HG02642 (cell line): Measurements from ENCODE around the gene SLC7A7.
"Not testable (repeated sequence)": the region's sequence is repeated elsewhere in the genome, so short reads cannot be mapped to it uniquely, and the experiment has no call there.

Experiments
- ATAC-seq: cut with Tn5 transposase; IDR thresholded peaks from one replicate; pipeline ENCODE4 v1.9.1; 2021; ENCODE audit warnings: mild to moderate bottlenecking; ENCODE audit not compliant: unreplicated experiment, poor library complexity

The SLC7A7 gene

DNA sequence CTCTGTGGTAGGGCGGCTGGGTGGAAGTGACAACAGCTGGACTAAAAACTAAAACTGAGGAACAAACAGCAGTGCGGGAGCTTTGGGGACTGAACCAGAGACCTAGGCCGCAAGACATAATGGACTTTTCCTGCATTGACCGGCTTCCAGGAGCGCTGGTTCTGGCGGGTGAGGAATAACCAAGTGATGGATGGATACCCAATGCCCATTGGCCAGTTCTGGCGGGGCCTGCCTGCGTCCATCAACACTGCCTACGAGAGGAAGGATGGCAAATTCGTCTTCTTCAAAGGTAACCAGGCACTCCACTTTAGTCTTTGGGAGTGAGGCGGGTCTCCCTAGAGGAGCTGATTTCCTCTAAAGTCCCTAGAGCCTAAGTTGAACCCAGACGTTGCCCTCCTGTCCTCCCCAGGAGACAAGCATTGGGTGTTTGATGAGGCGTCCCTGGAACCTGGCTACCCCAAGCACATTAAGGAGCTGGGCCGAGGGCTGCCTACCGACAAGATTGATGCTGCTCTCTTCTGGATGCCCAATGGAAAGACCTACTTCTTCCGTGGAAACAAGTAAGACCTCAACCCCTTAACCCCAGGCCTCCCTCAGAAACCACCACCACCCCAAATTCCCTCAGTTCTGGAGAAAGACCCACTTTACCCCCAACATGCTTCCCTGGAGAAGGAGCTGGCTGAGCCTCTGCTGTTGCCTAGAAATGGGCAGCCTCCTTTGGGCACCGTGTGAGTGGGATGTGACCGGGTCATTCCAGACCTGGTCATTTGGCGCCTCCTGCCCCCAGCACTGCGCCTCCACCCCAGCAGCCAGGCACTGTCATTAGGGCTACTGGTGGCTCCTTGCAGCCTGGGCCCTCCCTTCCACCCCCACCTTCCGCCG lies 29.2 kb upstream of the SLC7A7 start:
- no peak for ATAC-seq

DNA sequence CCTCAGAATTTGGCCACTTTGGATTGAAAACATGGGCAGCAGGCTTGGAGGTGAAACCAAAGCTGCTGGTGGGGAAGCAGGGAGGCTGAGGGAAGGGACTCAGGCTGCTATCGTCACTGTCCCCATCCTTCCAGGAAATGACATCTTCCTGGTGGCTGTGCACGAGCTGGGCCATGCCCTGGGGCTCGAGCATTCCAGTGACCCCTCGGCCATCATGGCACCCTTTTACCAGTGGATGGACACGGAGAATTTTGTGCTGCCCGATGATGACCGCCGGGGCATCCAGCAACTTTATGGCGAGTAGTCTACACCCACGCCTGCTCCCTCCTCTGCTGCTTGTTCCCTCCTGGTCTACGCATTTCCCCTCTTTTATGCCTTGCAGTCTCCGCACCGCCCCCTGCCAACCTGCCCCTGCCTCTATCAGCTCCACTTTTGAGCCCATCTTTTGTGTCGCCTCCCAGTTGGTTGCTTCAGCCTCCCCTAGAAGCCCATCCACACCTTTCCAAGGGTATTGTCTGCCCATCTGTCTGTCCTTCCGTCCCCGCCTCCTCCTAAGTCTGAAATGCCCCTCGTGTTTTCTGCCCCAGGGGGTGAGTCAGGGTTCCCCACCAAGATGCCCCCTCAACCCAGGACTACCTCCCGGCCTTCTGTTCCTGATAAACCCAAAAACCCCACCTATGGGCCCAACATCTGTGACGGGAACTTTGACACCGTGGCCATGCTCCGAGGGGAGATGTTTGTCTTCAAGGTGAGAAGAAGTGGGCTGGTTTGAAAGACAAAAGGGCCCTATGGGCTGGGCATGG lies 28.1 kb upstream of the SLC7A7 start:
- ATAC-seq: no peak

DNA sequence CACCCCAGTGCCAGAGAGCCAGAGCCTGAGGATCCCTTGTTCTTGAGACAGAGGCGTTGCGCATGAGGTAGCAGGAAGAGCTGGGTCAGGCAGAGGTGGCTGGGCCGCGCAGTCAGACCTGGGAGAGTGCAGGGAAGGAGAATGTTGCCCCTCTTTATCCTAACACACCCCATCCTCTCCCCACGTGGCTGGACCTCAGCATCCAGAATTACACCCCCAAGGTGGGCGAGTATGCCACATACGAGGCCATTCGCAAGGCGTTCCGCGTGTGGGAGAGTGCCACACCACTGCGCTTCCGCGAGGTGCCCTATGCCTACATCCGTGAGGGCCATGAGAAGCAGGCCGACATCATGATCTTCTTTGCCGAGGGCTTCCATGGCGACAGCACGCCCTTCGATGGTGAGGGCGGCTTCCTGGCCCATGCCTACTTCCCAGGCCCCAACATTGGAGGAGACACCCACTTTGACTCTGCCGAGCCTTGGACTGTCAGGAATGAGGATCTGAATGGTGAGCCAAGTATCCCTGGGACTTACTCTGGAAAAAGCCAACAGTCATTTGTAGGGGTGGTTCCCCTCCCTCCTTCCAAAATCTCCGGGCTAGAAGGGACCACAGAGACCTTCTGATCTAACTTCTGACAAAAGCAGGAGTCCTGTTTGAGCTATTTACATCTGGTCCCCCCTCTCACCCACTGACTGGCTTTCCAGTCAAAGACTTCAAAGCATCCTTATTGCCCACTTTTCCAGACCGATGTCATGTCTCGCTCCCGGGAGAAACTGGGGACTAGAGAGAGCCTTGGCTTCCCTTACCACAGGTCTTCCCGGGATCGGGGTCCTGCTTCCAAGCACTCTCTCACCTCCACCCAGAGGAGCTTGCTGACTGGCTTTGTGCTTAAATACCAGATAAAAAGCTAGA lies 27.2 kb upstream of the SLC7A7 start:
- ATAC-seq: no peak

DNA sequence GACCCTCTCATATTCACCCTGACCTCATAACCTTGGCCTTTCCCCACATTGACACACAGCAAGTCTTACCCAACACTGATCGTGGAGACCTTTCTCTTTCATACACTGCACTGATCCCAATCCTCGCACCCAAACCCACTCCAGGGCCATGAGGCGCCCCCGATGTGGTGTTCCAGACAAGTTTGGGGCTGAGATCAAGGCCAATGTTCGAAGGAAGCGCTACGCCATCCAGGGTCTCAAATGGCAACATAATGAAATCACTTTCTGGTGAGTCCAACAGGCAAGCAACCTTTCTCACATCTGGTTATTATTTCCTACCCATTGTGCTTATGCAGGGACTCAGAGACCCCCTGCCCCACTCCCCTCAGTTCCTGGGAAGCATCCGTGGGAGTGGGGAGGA lies 26.5 kb upstream of the SLC7A7 start:
- no peak for ATAC-seq

DNA sequence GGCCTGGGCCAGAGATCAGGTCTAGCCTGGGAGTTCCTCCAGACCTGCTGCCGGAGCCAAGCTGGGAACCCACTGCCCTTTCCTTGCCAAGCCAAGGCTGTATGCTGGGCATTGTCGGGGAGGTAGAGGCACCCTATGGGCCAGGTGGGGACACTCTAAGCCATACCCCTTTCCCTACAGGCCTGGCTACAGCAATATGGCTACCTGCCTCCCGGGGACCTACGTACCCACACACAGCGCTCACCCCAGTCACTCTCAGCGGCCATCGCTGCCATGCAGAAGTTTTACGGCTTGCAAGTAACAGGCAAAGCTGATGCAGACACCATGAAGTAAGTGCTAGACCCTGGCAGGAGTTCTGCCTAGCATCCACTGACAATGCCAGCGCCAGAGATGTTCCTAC lies 26.1 kb upstream of the SLC7A7 start:
- no peak for ATAC-seq

DNA sequence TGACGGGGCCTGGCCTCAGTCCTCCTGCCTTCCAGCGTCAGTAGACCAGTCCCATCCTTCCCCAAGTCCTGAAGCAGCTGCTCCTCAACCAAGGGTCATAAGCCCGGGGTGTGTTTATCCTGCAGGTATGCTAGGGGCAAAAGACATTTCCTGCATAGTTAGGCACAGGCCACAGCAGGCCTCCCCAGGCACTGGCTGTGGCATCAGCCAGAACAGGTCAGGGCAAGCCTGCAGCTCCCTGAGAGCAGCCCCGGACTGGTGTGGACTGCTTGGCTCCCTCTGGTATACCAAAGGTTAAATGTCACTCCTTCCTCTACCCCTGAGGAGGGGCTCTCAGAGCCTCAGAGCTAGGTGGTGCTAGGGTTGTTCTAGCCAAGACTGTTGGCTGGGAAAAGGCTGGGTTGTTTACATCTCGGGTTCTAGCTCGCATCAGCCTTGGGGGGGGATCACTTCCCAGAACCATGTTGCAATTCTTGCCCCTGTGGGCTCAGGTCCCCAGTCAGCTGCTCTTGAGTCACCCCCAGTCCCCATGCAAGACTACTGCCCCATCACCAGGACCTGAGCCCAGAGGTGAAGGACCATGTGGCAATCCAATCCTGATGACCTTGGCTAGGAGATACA lies 24.0 kb upstream of the SLC7A7 start:
- ATAC-seq: no peak

DNA sequence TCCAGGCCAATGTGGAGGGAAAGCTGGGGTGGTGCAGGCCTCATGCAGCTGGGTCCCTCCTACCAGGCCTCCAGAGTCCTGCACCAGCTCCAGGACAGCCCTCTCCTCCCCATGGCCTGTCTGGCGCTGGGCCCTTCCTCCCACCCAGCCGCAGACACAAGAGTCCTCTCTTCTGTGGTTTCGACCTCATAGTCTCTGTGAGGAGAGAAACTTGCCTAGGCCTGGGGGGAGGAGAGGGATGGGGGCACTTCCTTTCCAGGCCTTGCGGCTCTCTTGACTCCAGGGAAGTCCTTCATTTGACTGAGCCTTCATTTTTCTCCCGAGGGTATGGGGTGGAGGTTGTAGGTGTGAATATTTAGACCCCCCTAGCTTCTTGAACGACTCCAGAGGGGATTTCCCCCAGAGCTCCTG lies 23.4 kb upstream of the SLC7A7 start:
- ATAC-seq: no peak

DNA sequence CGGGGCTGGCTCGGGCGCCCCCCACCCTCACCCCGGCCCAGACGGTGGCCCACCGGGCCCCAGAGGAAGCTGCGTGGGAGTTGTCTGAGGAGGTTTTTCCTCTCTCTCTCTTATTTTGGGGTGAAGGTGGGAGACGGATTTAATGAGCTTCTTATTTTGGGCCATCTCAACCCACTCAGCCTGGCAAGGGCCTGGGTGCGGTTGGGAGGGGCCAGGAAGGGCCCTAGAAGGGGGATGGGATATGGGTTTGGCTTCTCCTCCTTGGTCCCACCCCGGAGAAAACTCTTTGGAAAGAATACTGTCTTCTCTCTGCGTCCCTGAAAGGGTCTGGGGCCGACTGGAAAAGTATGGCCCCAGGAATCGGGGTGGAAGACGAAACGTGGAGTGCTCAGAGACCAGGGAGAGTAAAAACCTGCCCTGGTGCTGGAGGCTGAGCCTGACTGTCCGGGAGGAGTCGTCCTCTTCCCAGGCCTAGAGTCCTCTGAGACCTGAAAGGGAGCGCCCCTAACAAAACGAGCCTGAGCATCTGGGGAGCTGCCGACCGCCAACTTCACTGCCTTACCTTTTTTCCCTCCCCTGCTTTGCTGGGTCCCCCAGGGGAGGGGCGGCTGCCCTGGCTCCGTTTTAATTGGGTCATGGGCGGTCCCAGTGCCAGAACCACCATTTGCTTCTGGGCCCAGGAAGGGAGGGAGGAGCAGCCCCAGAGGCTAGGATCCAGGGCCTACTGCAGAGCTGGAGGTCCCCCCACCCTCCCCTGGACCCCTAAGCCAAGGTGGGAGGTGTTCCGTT lies 22.7 kb upstream of the SLC7A7 start:
- no peak for ATAC-seq

DNA sequence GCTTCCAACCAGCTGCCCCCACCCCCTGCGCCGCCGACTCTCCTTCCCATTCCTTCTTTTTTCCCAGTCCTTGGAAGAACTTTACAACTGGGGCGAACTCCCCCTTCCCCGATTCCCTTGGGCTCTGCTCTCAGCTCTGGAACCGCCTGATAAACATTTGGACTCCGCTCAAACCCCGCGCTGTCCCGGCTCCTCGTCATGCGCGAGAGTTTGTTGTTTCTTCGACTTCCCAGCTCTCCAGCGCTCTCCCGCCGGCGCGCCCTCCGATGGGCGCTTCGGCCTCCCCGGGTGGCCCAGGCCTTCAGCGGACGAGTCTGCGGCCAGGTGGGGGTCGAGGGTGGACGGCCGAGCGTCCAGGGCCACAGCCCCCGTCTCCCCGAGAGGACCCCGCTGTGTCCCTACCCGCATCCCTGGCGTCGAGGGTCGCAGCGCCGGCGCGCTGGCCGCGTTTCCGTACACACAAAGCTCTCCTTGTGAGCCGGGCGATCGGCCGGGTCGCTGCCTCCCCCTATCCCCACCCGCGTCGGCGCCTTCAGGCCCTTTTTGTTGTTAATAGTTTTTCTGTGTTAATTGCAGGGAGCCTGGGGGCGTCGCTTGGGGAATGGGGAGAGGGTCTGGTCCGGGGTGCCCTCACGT lies 22.0 kb upstream of the SLC7A7 start:
- ATAC-seq: no peak

DNA sequence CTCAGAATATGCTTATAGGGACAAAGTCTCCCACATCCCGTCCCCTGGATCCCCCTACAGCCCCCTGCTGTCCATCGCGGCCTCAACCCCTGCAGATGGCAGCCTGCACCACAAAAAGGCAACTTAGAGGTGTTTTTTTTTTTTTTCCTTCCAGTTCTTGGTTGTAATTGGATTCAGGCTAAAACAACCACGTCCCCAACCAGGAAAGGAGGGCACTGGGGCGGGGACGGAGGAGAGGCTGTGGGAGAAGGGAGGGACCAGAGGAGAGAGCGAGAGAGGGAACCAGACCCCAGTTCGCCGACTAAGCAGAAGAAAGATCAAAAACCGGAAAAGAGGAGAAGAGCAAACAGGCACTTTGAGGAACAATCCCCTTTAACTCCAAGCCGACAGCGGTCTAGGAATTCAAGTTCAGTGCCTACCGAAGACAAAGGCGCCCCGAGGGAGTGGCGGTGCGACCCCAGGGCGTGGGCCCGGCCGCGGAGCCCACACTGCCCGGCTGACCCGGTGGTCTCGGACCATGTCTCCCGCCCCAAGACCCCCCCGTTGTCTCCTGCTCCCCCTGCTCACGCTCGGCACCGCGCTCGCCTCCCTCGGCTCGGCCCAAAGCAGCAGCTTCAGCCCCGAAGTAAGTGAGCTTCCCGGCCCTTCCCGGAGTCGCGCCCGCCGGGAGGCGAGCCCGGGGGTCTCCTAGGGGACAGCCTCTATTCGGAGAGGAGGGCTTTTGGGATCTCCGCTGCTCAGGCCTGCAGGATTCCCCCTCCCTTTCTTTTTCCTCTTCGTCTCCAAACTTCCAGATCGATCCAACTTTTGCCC lies 21.3 kb upstream of the SLC7A7 start, which contains the start of gene MMP14:
Gene MMP14, plus strand, starts transcription at position 285 of the 813 bp plus-strand sequence. Its CDS starts 233 bp downstream, at position 518.
- no peak for ATAC-seq

DNA sequence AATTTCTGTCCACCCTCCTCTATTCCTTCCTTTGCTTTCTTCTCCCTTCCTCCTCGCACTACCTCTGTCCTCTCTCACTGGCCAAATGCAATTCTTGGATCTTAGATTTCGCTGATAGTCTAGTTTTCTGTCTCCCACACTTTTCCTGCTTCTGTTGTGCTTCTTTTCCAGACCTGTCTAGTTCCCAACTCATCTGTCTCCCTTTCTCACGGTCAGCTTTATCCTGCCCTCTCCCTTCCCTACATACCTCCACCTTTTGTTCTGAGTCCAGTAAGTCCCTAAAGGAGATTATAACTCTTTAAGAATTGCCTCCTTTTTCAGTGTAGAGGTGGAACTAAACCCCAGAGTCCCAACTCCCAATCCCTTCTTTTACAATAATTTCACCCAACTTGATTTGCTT lies 20.3 kb upstream of the SLC7A7 start:
- no peak for ATAC-seq

DNA sequence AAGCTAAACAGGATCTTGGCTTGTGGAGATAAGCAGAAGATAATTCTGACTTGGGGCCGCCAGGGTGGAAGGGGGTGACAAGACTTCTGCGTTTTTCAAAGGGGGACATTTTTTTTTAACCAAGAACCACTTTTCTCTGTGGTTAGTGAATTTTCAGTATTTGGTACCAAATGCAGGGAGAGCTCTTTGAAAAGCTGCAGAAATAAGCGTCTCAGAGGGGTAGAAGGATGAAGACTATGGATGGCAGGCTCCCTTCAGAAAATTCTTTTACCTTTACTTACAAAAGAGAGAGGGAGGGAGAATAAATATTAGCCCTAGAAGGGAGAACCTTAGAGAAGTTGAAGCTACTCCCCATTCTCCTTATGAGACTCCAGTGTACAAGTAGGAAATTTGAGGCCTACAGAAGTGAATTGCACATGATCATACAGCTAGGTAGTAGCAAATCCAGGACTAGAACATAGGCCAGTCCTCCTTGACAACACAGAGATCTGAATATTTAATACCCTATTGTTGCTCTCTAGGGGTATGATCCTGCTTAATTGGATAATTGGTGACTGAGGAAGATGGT lies 15.3 kb upstream of the SLC7A7 start:
- no peak for ATAC-seq

DNA sequence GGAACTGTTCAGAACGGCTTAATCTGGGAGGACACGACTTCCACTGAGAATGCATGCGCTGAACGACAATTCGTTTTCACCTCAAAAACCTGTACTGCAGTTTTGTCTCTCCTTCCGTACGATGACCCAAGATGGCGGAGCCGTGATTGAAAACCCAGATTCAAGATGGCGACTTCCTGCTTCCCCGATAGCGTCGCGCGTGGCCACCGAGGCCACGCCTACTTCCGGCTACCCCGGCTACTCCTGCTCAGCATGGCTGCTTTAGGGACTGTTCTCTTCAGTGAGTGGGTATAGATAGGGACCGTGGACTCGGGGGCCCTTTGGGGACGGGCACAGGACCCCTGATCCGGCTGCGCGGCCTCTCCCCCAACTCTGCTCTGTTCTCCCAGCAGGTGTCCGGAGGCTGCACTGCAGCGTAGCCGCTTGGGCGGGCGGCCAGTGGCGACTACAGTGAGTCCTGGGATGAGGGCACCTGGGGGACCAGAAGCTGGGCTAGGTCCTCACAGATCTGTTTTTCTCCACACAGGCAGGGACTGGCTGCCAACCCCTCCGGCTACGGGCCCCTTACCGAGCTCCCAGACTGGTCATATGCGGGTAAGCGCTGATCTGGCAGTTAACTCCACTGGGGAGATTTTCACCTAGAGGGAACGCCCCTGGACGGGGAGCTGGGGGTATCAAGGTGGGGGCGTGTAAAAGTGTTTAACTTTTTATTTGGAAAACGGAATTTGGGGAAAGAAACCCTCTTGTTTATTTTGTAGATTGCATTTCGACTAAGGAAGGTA lies 14.6 kb upstream of the SLC7A7 start, which contains the start of gene MRPL52:
Gene MRPL52, plus strand, starts transcription at position 227 of the 782 bp plus-strand sequence. Its CDS starts 26 bp downstream, at position 253.
- ATAC-seq: peak; percentile 86

DNA sequence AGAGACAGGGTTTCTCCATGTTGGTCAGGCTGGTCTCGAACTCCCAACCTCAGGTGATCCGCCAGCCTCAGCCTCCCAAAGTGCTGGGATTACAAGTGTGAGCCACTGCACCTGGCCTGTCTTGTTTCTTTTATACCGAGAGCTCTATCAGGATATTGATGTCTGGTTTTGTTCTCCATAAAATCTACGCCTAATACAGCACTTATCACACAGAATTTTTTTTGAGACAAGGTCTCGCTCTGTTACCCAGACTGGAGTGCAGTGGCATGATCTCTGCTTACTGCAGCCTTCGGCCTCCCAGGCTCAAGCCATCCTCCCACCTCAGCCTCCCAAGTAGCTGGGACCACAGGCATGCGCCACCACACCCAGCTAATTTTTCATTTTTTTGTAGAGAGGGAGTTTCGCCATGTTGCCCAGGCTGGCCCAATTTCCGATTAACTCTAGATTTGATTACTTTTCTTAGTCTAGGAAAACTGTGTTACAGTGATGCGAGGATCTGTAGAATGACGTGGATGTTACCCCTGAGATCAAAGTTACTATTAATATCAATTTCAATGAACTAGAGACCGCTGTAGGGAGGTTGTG lies 13.9 kb upstream of the SLC7A7 start:
- not testable (repeated sequence) for ATAC-seq

DNA sequence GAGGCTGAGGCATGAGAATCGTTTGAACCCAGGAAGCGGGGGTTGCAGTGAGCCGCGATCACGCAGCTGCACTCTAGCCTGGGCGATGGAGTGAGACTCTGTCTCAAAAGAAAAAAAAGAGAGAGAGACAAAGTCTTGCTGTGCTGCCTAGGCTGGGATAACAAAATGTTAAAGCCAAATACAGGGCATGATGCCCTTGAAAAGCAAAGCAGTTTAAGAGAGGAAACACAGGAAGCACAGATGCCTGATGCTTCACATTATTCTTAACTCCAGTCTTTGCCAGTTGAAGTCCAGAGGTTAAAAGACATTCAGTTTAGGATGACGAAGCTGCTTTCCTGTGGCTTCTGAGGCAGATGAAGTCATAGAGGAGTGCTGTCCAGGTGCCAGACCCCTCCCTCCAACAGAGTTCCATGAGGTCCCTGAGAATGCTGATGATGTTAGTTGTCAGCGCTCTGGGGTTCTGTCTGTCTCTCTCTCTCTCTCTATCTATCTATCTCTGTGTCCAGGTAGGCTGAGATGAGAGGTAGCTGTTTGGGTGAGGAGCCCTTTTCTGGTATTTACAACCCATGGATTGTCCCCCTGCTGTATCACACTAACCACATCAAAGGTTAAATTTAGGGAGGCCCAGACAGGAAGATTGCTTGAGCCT lies 9.6 kb upstream of the SLC7A7 start:
- no peak for ATAC-seq
